ENCODE results near the gene GPR4. TPM values are rescaled to one million over a fixed set of nuclear protein-coding genes. Genes with fewer than 3 reads are reported as not detected.
A peak's percentile ranks its signal among the peaks of the same experiment; 100 is the strongest.
"Not testable (repeated sequence)": the region's sequence is repeated elsewhere in the genome, so short reads cannot be mapped to it uniquely, and the experiment has no call there.

The GPR4 gene
- total RNA-seq, 8 experiments from 2014 or later: 0.05 to 0.85 (median 0.35) TPM; not detected in 1

DNA sequence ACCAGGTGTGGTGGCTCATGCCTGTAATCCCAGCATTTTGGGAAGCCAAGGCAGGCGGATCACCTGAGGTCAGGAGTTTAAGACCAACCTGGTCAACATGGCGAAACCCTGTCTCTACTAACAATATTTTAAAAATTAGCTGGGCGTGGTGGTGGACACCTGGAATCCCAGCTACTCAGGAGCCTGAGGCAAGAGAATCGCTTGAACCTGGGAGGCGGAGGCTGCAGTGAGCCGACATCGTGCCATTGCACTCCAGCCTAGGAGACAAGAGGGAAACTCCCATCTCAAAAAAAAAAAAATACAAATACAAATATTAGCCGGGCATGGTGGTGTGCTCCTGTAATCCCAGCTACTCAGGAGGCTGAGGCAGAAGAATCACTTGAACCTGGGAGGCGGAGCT lies 13.0 kb upstream of the GPR4 start:
- WGBS, 10 experiments: 75 to 100% (median 86%) methylated on average over 2 to 7 of the region's 9 CpGs; no CpG with 5 or more reads in 6 of the 10 experiments
- H3K4me3 ChIP-seq; H3K4me1 ChIP-seq (replicated peaks in 1 of 2); ATAC-seq (replicated peaks in 6 of 8); H3K27ac ChIP-seq; in situ Hi-C loops (cut with MboI; ENCODE audit: low pct_unique_long_range_greater_than_20kb in 2 of 9, low sequenced_read_pairs in 9 of 9, unreplicated experiment in 9 of 9): not testable (repeated sequence)

DNA sequence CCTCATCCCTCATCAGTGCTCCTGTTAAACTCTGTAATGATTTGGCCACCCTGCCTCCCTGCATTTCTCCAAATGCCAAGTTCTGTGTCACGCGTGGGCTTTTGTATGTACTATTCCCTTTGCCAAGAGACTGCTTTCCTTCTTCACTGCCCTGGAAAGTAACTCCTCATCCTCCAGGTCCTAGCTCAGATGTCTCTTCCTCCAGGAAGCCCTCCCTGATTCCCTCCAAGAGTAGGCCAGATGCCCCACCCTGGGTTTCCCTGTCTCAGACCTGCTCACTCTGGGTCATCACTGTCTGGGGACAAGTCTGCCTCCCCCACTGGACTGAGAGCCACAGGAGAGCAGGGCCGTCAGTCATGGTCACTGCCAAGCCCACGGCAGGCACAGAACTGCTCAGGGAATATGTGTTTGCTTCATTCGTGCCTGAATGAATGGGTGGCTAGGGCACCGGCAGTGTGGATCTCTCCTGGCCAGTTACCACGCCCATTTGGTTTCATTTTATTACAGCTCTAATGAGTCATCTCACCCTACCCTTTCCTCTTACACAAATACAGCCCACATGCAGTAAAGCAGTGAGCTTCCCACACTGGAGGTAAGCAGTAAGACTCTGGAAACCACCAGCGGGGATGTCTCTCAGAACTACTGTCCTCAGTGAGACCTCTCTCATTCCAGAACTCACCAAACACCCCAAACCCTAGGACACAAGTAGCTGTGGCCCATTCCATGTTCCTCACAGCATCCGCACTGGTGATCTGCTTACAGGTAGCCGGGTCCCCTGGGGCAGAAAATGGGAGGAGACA lies 12.1 kb upstream of the GPR4 start:
- peak in 3 of 8 experiments; percentile 77 to 98 (median 97) for ATAC-seq (replicated peaks in 6 of 8)

DNA sequence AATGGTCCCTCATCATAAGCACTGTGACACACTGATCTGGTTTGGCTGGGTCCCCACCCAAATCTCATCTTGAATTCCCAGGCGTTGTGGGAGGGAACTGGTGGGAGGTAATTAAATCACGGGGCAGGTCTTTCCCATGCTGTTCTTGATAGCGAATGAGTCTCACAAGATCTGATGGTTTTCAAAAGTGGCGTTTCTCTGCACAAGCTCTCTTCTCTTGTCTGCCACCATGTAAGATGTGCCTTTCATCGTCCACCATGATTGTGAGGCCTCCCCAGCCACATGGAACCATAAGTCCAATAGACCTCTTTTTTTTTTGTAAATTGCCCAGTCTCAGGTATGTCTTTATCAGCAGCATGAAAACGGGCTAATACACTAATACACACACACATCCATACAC lies 6.9 kb upstream of the GPR4 start:
- Histone ChIP-seq H3K4me1 (replicated peaks in 1 of 2) (peaks cover 0 to 9% of the 10 kb centered on the region in 2 donors), H3K27ac (no peak overlapping the region), H3K4me3 (no peak overlapping the region)
- in situ Hi-C loops (cut with MboI; ENCODE audit: low pct_unique_long_range_greater_than_20kb in 2 of 9, low sequenced_read_pairs in 9 of 9, unreplicated experiment in 9 of 9): no loop called here
- no peak for ATAC-seq (replicated peaks in 6 of 8)
- 87 to 100% (median 98%) methylated on average over 1 to 4 of the region's 6 CpGs; no CpG with 5 or more reads in 4 of the 10 experiments for WGBS, 10 experiments

More for the DNA sequence above, 12.1 kb upstream of the GPR4 start:
- no peak overlapping the region for H3K4me3 ChIP-seq
- WGBS, 10 experiments: 14 to 100% (median 92%) methylated on average over 1 to 6 of the region's 10 CpGs; no CpG with 5 or more reads in 3 of the 10 experiments
- in situ Hi-C loops (cut with MboI; ENCODE audit: low pct_unique_long_range_greater_than_20kb in 2 of 9, low sequenced_read_pairs in 9 of 9, unreplicated experiment in 9 of 9): no loop called here
- peaks cover 7 to 9% of the 10 kb centered on the region in 2 donors for H3K4me1 ChIP-seq (replicated peaks in 1 of 2)
- no peak overlapping the region for H3K27ac ChIP-seq

DNA sequence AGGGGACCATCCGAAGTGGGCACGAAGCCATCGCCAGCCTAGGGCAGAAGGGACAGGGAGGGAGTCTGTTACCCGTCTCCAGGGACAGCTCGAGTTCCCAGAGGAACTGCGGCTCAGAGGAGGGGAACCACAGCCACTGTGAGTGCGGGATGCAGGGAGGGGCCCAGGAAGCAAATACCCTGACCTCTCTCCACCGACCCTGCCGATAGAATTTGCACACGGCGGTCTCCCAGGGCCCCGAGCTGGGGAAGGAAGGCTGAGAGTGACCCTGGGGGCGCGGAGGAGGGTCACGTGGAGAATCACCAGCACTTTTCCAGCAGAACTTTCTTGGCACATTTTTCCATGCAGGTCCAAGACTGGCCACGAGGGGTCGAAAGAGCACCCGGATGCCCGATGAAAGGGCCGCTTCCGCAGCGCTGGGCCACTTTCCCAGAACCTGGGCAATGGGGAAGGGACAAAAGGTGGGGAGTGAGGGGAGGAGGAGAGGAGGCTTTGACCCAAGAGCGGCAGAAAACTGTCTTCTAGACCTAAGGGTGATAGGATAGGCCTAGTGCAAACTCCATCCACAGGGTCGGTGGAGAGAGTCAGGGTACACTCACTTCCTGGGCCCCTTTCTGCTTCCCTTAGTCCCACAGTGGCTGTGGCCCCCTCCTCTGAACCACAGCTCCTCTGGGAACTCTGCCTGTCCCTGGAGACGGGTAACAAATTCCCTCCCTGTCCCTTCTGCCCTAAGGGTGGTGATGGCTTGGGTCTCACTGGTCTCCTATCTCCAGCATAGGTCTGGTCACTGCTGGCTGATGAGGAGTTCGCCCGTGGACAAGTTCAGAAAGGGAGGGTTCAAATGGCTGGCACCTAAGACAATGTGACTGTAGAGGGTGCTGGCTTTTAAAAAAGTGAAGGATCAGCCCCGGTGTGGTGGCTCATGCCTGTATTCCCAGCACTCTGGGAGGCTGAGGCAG lies 5.3 kb upstream of the GPR4 start:
- H3K27ac ChIP-seq: no peak overlapping the region
- no peak overlapping the region for H3K4me3 ChIP-seq
- 4 to 86% (median 57%) methylated on average over 2 to 8 of the region's 28 CpGs; no CpG with 5 or more reads in 2 of the 10 experiments for WGBS, 10 experiments
- peaks cover 0 to 9% of the 10 kb centered on the region in 2 donors for H3K4me1 ChIP-seq (replicated peaks in 1 of 2)
- ATAC-seq (replicated peaks in 6 of 8): peak; percentile 81 to 88 (median 85)
- in situ Hi-C loops (cut with MboI; ENCODE audit: low pct_unique_long_range_greater_than_20kb in 2 of 9, low sequenced_read_pairs in 9 of 9, unreplicated experiment in 9 of 9): no loop called here

DNA sequence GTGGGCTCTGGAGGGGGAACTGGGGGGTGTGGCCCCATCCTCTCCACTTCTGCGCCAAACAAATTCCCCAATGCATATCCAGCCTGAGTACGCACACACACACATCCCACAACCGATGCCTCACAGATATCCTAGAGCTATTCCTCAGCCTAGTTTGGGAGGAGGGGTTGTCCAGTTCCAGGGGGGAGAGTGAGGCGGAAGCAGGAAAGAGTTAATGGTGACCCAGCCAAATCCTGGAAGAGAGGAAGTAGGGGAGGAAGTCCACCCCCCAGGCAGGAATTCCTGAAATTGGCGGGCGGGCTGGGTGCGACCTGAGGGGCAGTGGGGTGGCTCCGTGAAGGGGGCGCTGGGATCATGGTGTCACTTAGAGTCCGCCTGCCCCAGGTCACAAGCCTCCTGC lies 897 bp downstream of the GPR4 start:
- Histone ChIP-seq H3K27ac (no peak overlapping the region), H3K4me1 (replicated peaks in 1 of 2) (peaks cover 0 to 24% of the 10 kb centered on the region in 2 donors), H3K4me3 (no peak overlapping the region)
- in situ Hi-C loops (cut with MboI; ENCODE audit: low pct_unique_long_range_greater_than_20kb in 2 of 9, low sequenced_read_pairs in 9 of 9, unreplicated experiment in 9 of 9): no loop called here
- WGBS, 10 experiments: 20 to 22% methylated on average over 1 to 3 of the region's 10 CpGs; no CpG with 5 or more reads in 8 of the 10 experiments
- no peak for ATAC-seq (replicated peaks in 6 of 8)

DNA sequence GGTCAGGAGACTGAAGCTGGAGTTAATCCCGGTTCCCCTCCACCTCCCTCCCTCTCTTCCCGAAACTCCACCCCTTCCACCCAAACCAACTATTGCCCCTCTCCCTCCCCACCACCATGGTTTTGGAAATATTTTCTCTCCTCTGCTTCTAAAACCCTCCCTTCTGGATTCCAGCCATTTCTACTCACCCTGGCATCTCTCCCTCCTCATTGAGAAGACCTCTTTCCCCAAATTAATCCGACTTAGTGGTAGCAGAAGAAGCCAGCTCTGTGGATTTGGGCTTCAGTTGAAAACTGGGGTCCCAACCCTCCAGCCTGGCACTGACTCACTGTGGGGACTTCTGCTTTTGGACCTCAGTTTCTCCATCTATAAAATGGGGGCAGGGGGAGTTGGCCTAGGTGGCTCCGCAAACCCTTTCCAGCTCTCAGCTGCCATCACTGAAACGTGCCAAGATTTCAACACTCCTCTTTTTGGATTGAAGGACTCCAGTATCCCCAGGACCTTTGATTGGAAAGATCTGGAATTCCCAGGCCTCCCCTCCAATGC lies 1.6 kb downstream of the GPR4 start:
- Histone ChIP-seq H3K4me3 (no peak overlapping the region), H3K4me1 (replicated peaks in 1 of 2) (peaks cover 0 to 24% of the 10 kb centered on the region in 2 donors), H3K27ac (no peak overlapping the region)
- 40 to 41% methylated on average over 1 to 3 of the region's 5 CpGs; no CpG with 5 or more reads in 8 of the 10 experiments for whole genome bisulfite sequencing, 10 experiments
- ATAC-seq (replicated peaks in 6 of 8): no peak
- in situ Hi-C loops (cut with MboI; ENCODE audit: low pct_unique_long_range_greater_than_20kb in 2 of 9, low sequenced_read_pairs in 9 of 9, unreplicated experiment in 9 of 9): no loop called here

DNA sequence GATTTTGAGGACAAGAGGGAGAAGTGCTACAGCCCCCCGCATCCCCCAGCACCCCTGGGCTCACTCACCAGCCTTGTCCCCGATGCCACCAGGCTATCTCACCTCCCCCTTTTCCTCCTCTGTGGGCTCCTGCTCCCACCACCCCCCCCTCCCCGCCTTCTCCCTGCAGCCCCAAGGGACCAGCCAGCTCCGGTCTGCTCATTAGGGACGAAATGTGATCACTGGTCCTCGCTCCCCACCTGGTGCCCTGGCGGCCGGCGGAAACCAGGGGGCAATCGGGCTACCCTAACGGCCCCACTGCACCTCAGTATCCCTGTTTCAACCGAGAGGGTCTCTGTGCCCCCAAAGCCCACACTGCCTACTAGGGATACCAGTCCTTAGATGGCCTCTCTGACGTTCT lies 2.7 kb downstream of the GPR4 start:
- peak in 5 of 8 experiments; percentile 15 to 30 (median 28) for ATAC-seq (replicated peaks in 6 of 8)
- Histone ChIP-seq H3K4me3 (no peak overlapping the region), H3K4me1 (replicated peaks in 1 of 2) (peaks cover 0 to 24% of the 10 kb centered on the region in 2 donors), H3K27ac (no peak overlapping the region)
- in situ Hi-C loops (cut with MboI; ENCODE audit: low pct_unique_long_range_greater_than_20kb in 2 of 9, low sequenced_read_pairs in 9 of 9, unreplicated experiment in 9 of 9): no loop called here
- 0 to 16% (median 1%) methylated on average over 1 to 7 of the region's 13 CpGs; no CpG with 5 or more reads in 4 of the 10 experiments for WGBS, 10 experiments

DNA sequence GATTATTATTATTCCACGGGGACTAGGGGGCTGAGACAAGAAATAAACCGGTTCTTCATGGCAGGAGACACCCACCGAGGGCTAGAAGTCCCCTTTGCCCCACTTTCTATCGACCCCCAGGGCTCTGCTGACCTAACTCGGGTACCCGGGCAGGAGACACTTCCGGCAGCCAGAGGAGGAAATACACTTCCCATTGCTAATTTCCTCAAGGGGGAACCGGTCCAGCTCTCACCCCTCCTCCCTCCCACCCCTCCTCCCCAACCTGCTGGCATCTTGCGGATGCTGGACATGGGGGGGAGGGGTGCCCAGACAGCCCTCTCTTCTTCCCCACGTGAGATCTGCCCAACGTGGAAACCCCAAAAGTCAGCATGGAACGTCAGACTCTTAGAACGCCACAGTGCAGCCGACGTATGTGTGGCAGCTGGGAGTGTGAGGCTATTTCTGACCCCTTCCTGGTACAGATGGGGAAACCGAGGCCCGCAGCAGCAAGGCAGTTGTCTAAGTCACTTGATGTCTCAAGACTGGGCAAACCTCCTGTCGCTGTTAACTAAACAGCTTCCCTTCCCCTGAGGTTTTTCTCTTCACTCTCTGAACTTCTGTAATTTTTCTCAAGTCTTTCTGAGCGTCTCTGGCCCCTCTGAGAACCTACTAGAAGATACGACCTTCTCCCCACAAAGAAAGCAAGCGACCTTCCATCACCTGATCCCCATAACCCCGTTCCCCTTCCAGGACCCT lies 3.6 kb downstream of the GPR4 start:
- WGBS, 10 experiments: 0 to 23% (median 10%) methylated on average over 2 to 14 of the region's 22 CpGs; no CpG with 5 or more reads in 3 of the 10 experiments
- in situ Hi-C loops (cut with MboI; ENCODE audit: low pct_unique_long_range_greater_than_20kb in 2 of 9, low sequenced_read_pairs in 9 of 9, unreplicated experiment in 9 of 9): no loop called here
- peak in 5 of 8 experiments; percentile 6 to 41 (median 16) for ATAC-seq (replicated peaks in 6 of 8)
- Histone ChIP-seq H3K27ac (no peak overlapping the region), H3K4me1 (replicated peaks in 1 of 2) (peaks cover 0 to 24% of the 10 kb centered on the region in 2 donors), H3K4me3 (no peak overlapping the region)

DNA sequence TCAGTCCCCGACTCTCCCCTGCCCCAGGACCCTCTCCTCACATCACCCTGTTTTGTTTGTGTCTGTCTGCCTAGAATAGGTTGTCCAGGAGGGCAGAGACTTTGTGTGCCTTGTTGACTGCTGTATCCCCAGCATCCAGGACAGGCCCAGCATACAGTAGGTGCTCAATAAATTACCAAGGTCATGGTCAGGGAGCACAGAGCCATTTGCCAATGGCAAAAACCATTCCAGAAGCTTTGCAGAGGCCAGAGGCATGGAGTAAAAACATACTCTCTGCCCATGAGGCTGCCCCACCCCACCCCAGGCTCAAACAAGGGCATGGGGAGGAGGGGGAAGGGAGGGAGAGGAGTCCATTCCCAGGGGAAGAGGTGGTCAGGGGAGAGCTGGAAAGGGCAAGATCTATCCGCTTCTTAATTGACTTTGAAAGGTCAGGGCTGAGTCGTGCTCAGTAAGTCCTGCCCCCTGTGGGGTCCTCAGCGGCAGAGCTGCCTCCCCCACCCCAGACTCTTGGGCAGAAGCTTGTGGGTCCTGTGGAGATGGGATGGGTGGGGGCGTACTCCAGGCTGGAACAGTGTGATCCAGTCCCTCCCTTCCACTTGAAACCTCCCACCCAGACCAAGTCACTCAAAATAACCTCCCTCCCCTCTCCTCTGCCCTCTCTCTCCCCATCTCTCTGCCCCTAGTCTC lies 4.4 kb downstream of the GPR4 start:
- Histone ChIP-seq H3K4me1 (replicated peaks in 1 of 2) (peaks cover 0 to 24% of the 10 kb centered on the region in 2 donors), H3K4me3 (no peak overlapping the region), H3K27ac (no peak overlapping the region)
- peak in 7 of 8 experiments; percentile 19 to 68 (median 46) for ATAC-seq (replicated peaks in 6 of 8)
- 0 to 39% (median 17%) methylated on average over 1 to 2 of the region's 5 CpGs; no CpG with 5 or more reads in 6 of the 10 experiments for WGBS, 10 experiments
- in situ Hi-C loops (cut with MboI; ENCODE audit: low pct_unique_long_range_greater_than_20kb in 2 of 9, low sequenced_read_pairs in 9 of 9, unreplicated experiment in 9 of 9): no loop called here

DNA sequence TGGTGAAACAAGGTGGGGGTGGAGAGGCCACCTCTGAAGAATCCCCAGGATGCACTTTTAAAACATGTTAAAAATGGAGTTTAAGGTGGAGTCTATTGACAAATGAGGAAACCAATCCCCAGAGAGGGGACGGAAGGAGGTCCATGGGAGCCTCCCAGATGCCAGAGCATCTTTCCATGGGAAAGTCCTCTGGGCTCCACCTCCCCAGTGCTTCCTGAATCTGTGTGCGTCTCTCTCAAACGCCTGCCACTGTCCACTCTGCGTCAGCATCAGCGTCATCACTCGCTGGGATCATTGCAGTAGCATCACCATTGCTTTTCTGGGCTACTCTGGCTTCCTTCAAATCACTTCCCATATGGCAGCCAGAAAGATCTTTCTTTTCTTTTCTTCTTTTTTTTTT lies 6.2 kb downstream of the GPR4 start:
- WGBS, 10 experiments: 0 to 63% (median 40%) methylated on average over 1 to 5 of the region's 6 CpGs; no CpG with 5 or more reads in 1 of the 10 experiments
- Histone ChIP-seq H3K27ac (no peak overlapping the region), H3K4me3 (no peak overlapping the region), H3K4me1 (replicated peaks in 1 of 2) (peaks cover 0 to 24% of the 10 kb centered on the region in 2 donors)
- ATAC-seq (replicated peaks in 6 of 8): peak in 2 of 8 experiments; percentile 20 to 25
- in situ Hi-C loops (cut with MboI; ENCODE audit: low pct_unique_long_range_greater_than_20kb in 2 of 9, low sequenced_read_pairs in 9 of 9, unreplicated experiment in 9 of 9): no loop called here

DNA sequence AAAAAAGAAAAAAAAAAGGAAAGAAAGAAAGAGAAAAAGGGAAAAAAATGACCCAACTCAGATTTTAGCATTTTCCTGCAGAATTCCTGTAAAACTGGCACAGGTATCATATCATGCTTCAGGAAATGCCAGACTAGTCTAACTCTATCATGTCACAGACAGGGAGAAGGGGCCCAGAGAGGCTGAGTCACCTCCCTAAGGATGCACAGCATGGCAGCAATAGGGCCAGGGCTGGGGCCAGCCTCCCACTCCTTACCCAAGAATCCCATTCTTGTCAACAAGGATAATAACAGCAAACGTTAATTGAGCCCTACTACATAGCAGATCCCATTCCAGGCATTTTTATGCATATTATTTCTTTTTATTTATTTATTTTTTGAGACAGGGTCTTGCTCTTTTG lies 8.5 kb downstream of the GPR4 start:
- in situ Hi-C loops (cut with MboI; ENCODE audit: low pct_unique_long_range_greater_than_20kb in 2 of 9, low sequenced_read_pairs in 9 of 9, unreplicated experiment in 9 of 9): no loop called here
- ATAC-seq (replicated peaks in 6 of 8): no peak
- Histone ChIP-seq H3K4me3 (no peak overlapping the region), H3K27ac (no peak overlapping the region), H3K4me1 (replicated peaks in 1 of 2) (peaks cover 0 to 16% of the 10 kb centered on the region in 2 donors)
- 0 to 20% (median 0%) methylated on average over 1 of the region's 1 CpG; no CpG with 5 or more reads in 3 of the 10 experiments for WGBS, 10 experiments

All from motor neuron (in vitro differentiated cells).